GM21367 (cell line): ENCODE data around the gene OGFOD3.

Experiments
- ATAC-seq: cut with Tn5 transposase; IDR thresholded peaks from one replicate; pipeline ENCODE4 v1.9.1; 2021; ENCODE audit not compliant: unreplicated experiment

Gene OGFOD3

DNA sequence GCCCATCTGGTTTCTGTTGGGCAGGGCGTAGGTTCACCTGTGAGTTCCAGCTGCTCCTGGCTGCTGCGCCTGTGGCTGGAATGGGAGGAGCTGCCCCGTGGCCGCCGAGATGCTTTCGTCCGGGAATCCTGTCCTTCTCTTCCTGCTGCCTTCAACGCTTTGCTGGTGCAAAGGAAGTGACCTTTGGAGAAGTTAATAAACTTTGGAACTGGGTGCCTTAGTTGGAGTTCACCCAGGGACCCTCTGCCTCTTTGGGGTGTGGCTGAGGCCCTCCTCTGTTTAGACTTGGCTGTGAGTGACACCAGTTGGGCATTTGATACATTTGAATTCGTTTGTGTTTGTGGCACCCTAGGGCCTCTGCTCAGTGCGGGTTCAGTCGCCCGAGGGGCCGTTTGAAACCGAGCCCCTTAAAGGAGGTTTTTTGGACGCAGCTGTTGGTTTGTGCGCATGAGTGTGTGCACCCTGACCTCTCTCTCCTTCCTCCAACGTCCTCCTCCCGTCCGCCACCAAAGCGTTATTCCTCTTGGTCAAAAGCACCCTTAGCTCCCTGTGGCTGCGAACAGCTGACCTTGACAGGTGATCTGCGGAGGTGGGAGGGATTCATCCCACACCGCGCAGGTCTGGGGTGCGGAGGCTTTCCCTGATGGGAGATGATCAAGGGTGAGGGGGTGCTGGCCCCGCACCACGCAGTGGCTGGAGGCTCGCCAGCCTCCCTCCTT, 75.9 kb downstream of the OGFOD3 start:
- no peak for ATAC-seq

DNA sequence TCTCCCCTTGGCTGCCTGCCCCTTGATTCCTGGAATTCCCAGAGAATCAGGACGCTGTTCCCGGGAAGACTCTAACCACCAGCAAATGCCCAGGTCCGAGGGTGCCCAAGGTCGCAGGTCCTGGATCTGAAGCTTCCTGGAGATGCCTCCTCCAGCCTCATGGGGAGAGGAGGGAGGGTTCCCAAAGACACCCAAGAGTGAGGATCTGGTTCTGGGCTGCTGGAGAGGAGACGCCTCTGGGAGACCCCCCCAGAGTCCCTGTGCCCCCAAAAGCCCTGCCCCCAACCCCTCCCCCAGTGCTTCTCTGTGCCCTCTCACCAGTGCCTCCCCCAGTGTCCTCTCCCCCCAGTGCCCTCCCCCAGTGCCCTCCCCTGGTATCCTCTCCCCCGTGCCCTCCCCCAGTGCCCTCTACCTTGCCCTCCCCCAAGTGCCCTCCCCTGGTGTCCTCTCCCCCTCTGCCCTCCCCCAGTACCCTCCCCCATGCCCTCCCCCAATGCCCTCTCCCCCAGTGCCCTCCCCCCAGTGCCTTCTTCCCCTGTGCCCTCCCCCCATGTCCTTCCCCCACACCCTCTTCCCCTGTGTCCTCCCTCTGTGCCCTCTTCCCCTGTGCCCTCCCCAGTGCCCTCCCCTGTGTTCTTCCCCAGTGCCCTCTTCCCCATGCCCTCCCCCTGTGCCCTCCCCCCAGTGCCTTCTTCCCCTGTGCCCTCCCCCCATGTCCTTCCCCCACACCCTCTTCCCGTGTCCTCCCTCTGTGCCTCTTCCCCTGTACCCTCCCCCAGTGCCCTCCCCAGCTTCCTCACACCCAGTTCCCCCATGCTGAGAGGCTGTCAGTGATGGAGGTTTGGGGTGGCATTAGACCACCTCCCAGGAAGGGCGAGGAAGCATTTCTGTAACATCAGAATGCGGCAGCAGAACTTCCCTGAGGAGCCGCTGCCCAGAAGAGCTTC, 78.5 kb downstream of the OGFOD3 start:
- ATAC-seq, result no peak
